Esophagus (tissue), 2 donors: ENCODE results near the gene UGT1A10. TPM values are rescaled to one million over a fixed set of nuclear protein-coding genes. Genes with fewer than 3 reads are reported as not detected.

Source experiments
- H3K27ac ChIP-seq, 2 donors: one replicate each; pipeline ENCODE4 v1.5.1; 2013; ENCODE audit warnings: low read depth in 2 of 2, mild to moderate bottlenecking in 2 of 2, inconsistent platforms in 1 of 2, low read length in 1 of 2, moderate library complexity in 1 of 2
- H3K27me3 ChIP-seq, 2 donors: one replicate each; pipeline ENCODE4 v1.6.1; 2013; ENCODE audit warnings: low read length in 2 of 2, control low read depth in 1 of 2, mild to moderate bottlenecking in 1 of 2; ENCODE audit not compliant: insufficient read depth in 2 of 2, control insufficient read depth in 1 of 2
- H3K36me3 ChIP-seq, 2 donors: one replicate each; pipeline ENCODE4 v1.6.1; 2013; ENCODE audit warnings: low read length in 1 of 2; ENCODE audit not compliant: control insufficient read depth in 2 of 2, insufficient read depth in 2 of 2
- H3K4me1 ChIP-seq, 2 donors: one replicate each; pipeline ENCODE4 v1.6.1; 2013; ENCODE audit warnings: low read length in 1 of 2; ENCODE audit not compliant: control insufficient read depth in 2 of 2, insufficient read depth in 2 of 2
- H3K4me3 ChIP-seq, 2 donors: one replicate each; pipeline ENCODE4 v1.5.1; 2013; ENCODE audit warnings: low read length in 2 of 2, mild to moderate bottlenecking in 2 of 2, low read depth in 1 of 2, moderate library complexity in 1 of 2
- H3K9me3 ChIP-seq, 2 donors: one replicate each; pipeline ENCODE4 v1.6.1; 2013; ENCODE audit warnings: mild to moderate bottlenecking in 2 of 2, low read depth in 1 of 2, low read length in 1 of 2, moderate library complexity in 1 of 2; ENCODE audit not compliant: control insufficient read depth in 2 of 2, insufficient read depth in 1 of 2
- WGBS, 2 donors: extraction: QIAGEN DNeasy Blood & Tissue Kit; methylation state at CpG; one replicate each; pipeline ENCODE4 v1.1.7; 2013; 5-methylcytosine and 5-hydroxymethylcytosine counted together
- polyA plus RNA-seq, 2 donors: library from polyadenylated mRNA; stranded (reverse); fragments of 200-250 nt; gene quantifications; one replicate each; pipeline ENCODE4 v1.2.3, GENCODE V29; 2013
- donor health status: healthy with polysubstance abuse.
- donor health status: Bipolar disorder and iron deficiency.

The UGT1A10 gene
- polyA plus RNA-seq, 2 donors = 9.1 to 10.8 TPM

DNA sequence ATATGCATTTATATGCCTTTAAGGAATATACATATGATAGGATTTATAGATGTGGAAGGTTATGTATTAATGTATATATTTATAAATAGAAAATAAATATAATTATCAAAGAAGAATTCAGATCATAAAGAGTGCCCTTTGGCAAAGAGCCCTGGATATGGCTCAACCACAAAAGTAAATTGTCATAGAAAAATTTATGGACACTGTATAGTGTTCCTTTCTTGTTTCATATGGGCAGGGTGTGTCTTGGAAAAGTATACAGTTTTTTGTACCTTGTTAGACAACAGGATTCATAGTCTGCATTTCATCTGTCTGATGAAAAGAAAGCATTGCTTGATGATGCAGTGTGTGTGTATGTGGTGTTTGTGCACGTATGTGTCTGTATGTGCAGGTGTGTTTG lies 48.4 kb downstream of the UGT1A10 start:
- H3K36me3 ChIP-seq = no peaks in the 10 kb centered on the region
- peaks cover 0 to 3% of the 10 kb centered on the region in 2 donors for H3K4me1 ChIP-seq
- no peaks in the 10 kb centered on the region for H3K27me3 ChIP-seq
- WGBS, 2 donors = 58 to 74% methylated on average over 1 of the region's 1 CpG
- no peaks in the 10 kb centered on the region for H3K9me3 ChIP-seq
- no peak overlapping the region for H3K4me3 ChIP-seq
- H3K27ac ChIP-seq = no peak overlapping the region

DNA sequence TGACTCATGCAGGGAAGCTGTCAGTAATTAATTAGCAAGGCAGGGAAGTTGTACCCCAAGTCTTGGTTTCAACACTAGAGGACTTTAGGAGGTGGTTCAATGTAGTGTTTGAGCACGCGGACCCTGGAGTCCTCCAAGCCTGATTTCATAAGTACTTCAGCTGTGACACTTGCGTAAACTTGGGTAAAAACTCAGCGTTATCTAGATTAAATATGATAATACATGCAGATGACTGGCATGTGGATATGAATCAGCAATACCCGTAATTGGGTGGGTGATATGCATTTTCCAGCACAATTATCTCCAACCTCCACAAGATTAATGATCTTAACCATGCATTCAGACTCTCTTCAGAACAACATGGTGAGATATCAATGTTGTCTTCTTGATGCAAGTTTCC lies 50.7 kb downstream of the UGT1A10 start:
- Histone ChIP-seq H3K4me3 (no peak overlapping the region), H3K27me3 (no peaks in the 10 kb centered on the region), H3K9me3 (no peaks in the 10 kb centered on the region), H3K4me1 (peaks cover 0 to 5% of the 10 kb centered on the region in 2 donors), H3K27ac (no peak overlapping the region), H3K36me3 (no peaks in the 10 kb centered on the region)
- WGBS, 2 donors = 74 to 79% methylated on average over 5 of the region's 5 CpGs

DNA sequence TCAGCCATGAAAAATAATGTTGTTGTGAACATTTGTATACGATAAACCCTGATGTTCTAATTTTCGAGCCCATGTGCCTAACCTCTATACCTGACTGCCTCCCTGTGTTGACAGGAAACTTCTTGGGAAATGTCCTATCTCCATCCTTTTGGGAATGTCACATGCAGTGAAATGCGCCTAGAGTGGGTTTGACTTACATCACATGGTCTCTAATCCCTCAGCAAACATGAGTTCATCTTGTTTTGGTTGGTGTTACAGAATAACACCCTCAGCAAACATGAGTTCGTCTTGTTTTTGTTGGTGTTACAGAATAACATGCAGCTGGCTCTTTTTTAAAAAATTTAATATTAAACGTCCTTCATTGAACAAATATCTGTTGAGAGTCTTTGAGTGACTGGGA lies 52.1 kb downstream of the UGT1A10 start:
- Histone ChIP-seq H3K27ac (no peak overlapping the region), H3K4me3 (no peak overlapping the region), H3K4me1 (peaks cover 0 to 6% of the 10 kb centered on the region in 2 donors), H3K36me3 (no peaks in the 10 kb centered on the region), H3K9me3 (no peaks in the 10 kb centered on the region), H3K27me3 (no peaks in the 10 kb centered on the region)
- WGBS, 2 donors = 78 to 79% methylated on average over 5 of the region's 5 CpGs

DNA sequence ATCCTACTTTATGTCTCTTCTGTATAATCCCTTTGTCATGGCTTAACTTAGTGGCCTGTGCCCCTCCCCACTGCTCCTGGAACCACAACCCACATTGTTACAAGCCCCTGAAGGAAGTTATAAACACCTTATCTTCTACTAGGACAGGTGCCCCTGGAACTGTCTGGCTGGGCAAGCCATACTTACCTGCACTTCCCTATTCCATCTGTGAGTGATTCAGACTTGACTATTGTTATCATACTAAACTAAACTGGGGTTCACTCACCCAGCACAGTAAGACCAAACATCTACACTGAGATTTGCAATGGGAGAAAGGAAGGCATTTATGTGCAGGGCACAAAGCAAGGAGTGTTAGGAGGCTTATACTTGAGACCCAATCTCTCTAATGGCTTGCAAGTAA lies 52.8 kb downstream of the UGT1A10 start:
- Histone ChIP-seq H3K4me3 (no peak overlapping the region), H3K9me3 (no peaks in the 10 kb centered on the region), H3K27ac (peak overlapping the region in 1 of 2 donors; percentile 76), H3K27me3 (no peaks in the 10 kb centered on the region), H3K36me3 (no peaks in the 10 kb centered on the region), H3K4me1 (peaks cover 0 to 6% of the 10 kb centered on the region in 2 donors)

DNA sequence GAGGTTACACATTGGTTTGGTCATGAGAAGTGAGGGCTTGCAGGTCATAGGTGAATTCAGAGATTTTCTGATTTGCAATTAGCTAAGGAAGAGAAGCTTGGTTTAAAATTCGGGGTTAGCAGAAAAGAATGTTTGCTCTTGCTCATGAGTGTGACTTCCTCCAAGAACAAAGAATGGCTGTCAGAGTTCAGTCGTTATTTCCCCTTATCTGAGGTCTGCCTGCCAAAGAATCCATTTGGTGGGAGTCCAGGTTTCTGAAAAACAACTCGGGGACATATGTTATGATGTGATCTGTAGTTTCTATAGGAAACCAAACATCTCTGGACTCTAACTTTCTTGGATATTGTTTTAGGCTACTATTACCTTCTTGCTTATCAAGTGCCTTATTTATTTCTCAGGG lies 53.3 kb downstream of the UGT1A10 start:
- Histone ChIP-seq H3K4me1 (peaks cover 0 to 6% of the 10 kb centered on the region in 2 donors), H3K27me3 (no peaks in the 10 kb centered on the region), H3K27ac (peak overlapping the region in 1 of 2 donors; percentile 3), H3K36me3 (no peaks in the 10 kb centered on the region), H3K4me3 (no peak overlapping the region), H3K9me3 (no peaks in the 10 kb centered on the region)
- WGBS, 2 donors = 11 to 12% methylated on average over 3 of the region's 3 CpGs

DNA sequence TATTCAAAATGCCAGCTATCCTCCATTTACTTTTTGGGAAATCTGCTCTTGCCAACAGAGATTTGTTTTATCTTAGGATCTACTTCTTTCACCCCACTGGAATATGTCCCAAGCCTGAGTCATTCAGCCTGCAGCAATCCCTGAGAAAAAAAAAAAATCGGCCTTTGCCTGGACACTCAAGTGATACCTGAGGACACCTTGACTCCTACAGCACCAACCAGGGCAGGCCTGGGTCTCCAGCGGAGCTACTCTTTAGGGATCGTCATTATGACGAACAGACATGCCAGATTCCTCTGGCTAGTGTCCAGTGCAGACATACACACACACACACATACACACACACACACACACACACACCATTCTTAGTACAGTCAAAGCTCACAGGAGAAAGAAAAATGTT lies 54.2 kb downstream of the UGT1A10 start:
- WGBS, 2 donors = 43 to 51% methylated on average over 4 of the region's 4 CpGs
- Histone ChIP-seq H3K27ac (peak overlapping the region; percentile 65 to 85), H3K9me3 (no peaks in the 10 kb centered on the region), H3K27me3 (no peaks in the 10 kb centered on the region), H3K4me3 (no peak overlapping the region), H3K36me3 (no peaks in the 10 kb centered on the region), H3K4me1 (peaks cover 0 to 6% of the 10 kb centered on the region in 2 donors)

DNA sequence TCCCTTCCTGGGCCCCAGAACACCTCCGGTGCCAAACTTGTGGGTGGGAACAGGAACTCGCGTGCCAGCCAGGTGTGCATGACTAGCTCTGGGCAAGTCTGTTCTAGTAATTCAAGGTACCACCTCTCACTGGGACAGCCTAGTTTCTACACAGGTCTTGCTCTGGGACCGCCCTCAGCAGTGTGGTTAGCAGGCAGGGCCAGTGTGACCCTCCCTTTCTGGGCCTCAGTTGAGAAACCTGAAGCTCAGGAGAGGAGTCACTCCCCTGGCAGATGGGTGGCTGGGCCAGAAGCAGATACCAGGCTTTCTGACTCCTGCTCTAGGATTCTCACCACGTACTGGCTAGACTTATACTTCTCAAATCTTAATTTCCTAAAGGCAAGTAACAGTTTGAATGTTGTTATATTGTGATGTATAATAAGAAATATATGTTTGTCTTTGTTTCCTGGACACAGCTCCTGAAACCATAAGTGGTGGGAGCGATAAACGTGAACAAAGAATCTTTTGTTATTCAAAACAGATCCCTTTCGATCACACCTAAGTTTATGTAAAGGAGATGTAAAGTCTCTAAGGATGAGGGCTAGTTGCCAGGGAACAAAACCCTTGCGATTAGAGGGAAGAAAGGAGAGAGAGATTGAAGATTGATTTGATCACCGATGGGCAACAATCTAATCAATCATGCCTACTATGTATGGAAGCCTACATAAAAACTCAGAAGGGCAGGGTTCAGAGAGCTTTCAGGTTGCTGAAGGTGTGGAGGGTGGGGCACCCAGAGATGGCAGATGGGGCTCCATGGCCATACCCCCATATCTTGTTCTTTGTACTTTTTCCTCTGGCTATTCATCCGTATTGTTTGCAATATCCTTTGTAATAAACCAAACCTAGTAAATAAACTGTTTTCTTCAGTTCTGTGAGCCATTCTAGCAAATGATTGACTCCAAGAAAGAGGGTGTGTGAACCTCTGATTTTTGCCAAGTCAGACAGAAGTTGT lies 55.5 kb downstream of the UGT1A10 start:
- WGBS, 2 donors = 47 to 51% methylated on average over 11 of the region's 11 CpGs
- no peaks in the 10 kb centered on the region for H3K36me3 ChIP-seq
- H3K9me3 ChIP-seq = no peaks in the 10 kb centered on the region
- peak overlapping the region; percentile 86 to 91 for H3K27ac ChIP-seq
- H3K27me3 ChIP-seq = no peaks in the 10 kb centered on the region
- H3K4me1 ChIP-seq = peaks cover 0 to 6% of the 10 kb centered on the region in 2 donors
- peak overlapping the region; percentile 22 to 55 for H3K4me3 ChIP-seq

DNA sequence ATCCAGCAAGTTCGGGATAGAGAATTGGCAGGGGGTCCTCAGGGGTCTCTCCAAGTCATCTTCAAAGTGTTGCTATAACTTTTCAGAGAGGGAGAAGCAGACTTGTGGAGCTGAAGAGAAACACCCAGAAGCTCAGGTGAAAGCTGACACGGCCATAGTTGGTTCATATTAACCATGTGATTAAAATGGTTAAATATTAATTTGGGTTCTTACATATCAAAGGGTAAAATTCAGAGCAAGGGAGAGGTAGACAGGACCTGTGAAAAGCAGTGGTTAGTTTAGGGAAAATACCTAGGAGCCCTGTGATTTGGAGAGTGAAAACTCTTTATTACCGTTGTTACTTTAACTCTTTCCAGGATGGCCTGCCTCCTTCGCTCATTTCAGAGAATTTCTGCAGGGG lies 56.4 kb downstream of the UGT1A10 start, which contains the start of gene UGT1A6:
Gene UGT1A6, plus strand, starts transcription at position 243 of the 400 bp plus-strand sequence. Its CDS starts 115 bp downstream, at position 358.
- Histone ChIP-seq H3K27ac (peak within 1 kb of the TSS; percentile 85 to 86), H3K36me3 (no peaks in the 10 kb centered on the region), H3K9me3 (no peaks in the 10 kb centered on the region), H3K4me1 (peaks cover 0 to 6% of the 10 kb centered on the region in 2 donors), H3K4me3 (peak within 1 kb of the TSS; percentile 22 to 55), H3K27me3 (no peaks in the 10 kb centered on the region)
- WGBS, 2 donors = 52 to 70% methylated on average over 4 of the region's 4 CpGs

DNA sequence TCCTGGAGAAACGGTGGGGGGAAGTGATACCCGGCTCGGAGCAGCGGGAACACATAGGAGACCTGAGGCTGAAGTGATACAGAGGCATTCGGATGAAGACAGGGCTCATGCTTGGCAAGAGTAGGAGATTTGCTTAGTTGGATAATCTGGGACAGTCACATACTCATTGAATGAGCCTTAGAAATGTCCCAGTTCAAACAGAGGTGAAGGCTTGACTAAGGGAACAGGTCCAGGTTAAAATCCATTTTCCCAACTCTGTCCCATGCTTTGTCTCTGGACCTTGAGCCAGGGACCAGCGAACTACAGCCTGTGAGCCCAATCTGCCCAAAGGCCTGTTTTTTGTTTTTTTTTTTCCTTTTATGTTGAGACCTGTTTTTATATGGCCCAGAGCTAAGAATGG lies 57.7 kb downstream of the UGT1A10 start:
- WGBS, 2 donors = 44 to 48% methylated on average over 6 of the region's 6 CpGs
- peak overlapping the region; percentile 26 to 85 for H3K27ac ChIP-seq
- peaks cover 0 to 10% of the 10 kb centered on the region in 2 donors for H3K4me1 ChIP-seq
- no peaks in the 10 kb centered on the region for H3K27me3 ChIP-seq
- H3K36me3 ChIP-seq = no peaks in the 10 kb centered on the region
- peak overlapping the region in 1 of 2 donors; percentile 55 for H3K4me3 ChIP-seq
- no peaks in the 10 kb centered on the region for H3K9me3 ChIP-seq
